Activated naive CD4-positive, alpha-beta T cell treated with anti-CD3 and anti-CD28 coated beads, Interleukin-2, amount 10 ng/mL, durations not matched to agents 7 days and 5 days (primary cell): Measurements from ENCODE around the gene PKD2.
A peak's percentile ranks its signal among the peaks of the same experiment; 100 is the strongest.
"Not testable (repeated sequence)": the region's sequence is repeated elsewhere in the genome, so short reads cannot be mapped to it uniquely, and the experiment has no call there.

ENCODE experiments used
- CTCF ChIA-PET: fragments of 350-600 bp; sonication (Branson Sonifier 250); formaldehyde crosslinking; loops from one replicate; lab custom pipeline; 2021; ENCODE audit warnings: antibody characterized with exemption; lab: Charles Lee
- DNase-seq: peaks from one replicate; pipeline ENCODE4 v3.0.0-alpha.2; 2020
- H3K27ac Mint-ChIP-seq: one replicate; pipeline ENCODE4 v1.8.0; 2021; ENCODE audit warnings: mild to moderate bottlenecking, moderate library complexity, mixed read lengths
- H3K27me3 Mint-ChIP-seq: one replicate; pipeline ENCODE4 v1.8.0; 2021; ENCODE audit warnings: mild to moderate bottlenecking, mixed read lengths
- H3K36me3 Mint-ChIP-seq: one replicate; pipeline ENCODE4 v1.8.0; 2021; ENCODE audit warnings: mixed read lengths
- H3K4me1 Mint-ChIP-seq: one replicate; pipeline ENCODE4 v1.8.0; 2021; ENCODE audit warnings: mixed read lengths
- H3K4me3 Mint-ChIP-seq: one replicate; pipeline ENCODE4 v1.8.0; 2021; ENCODE audit warnings: mild to moderate bottlenecking, moderate library complexity, mixed read lengths
- H3K9me3 Mint-ChIP-seq: one replicate; pipeline ENCODE4 v1.8.0; 2021; ENCODE audit warnings: mixed read lengths

Gene PKD2

GRCh38 chr4:87978681-87979080, 28.8 kb upstream of the PKD2 start:
- Mint-ChIP-seq H3K9me3 (no peaks in the 10 kb centered on the region), H3K36me3 (no peaks in the 10 kb centered on the region), H3K27me3 (peaks cover 27% of the 10 kb centered on the region), H3K4me1 (peaks cover 8% of the 10 kb centered on the region), H3K4me3 (no peak overlapping the region), H3K27ac (no peak overlapping the region)
- no peak for DNase-seq
- CTCF ChIA-PET = no interaction called here

GRCh38 chr4:87979810-87980209, 27.6 kb upstream of the PKD2 start:
- CTCF ChIA-PET = no interaction called here
- Mint-ChIP-seq H3K27me3 (peaks cover 25% of the 10 kb centered on the region), H3K36me3 (no peaks in the 10 kb centered on the region), H3K4me3 (no peak overlapping the region), H3K27ac (no peak overlapping the region), H3K9me3 (no peaks in the 10 kb centered on the region), H3K4me1 (peaks cover 8% of the 10 kb centered on the region)
- no peak for DNase-seq

GRCh38 chr4:87981486-87981885, 25.9 kb upstream of the PKD2 start:
- CTCF ChIA-PET = no interaction called here
- no peaks in the 10 kb centered on the region for H3K9me3 Mint-ChIP-seq

GRCh38 chr4:87982036-87982435, 25.4 kb upstream of the PKD2 start:
- CTCF ChIA-PET = interaction anchor here (1.2 kb wide), 1 partner anchor 8 kb away, joined by 5 read pairs; no protein-coding TSS in a partner anchor
- DNase-seq = no peak
- Mint-ChIP-seq H3K27me3 (peaks cover 20% of the 10 kb centered on the region), H3K36me3 (no peaks in the 10 kb centered on the region), H3K4me1 (no peaks in the 10 kb centered on the region), H3K9me3 (no peaks in the 10 kb centered on the region), H3K4me3 (no peak overlapping the region), H3K27ac (no peak overlapping the region)

More at GRCh38 chr4:87981486-87981885, 25.9 kb upstream of the PKD2 start:
- no peaks in the 10 kb centered on the region for H3K4me1 Mint-ChIP-seq
- no peak for DNase-seq
- H3K27me3 Mint-ChIP-seq = peaks cover 20% of the 10 kb centered on the region
- H3K36me3 Mint-ChIP-seq = no peaks in the 10 kb centered on the region
- no peak overlapping the region for H3K4me3 Mint-ChIP-seq
- no peak overlapping the region for H3K27ac Mint-ChIP-seq

GRCh38 chr4:87982446-87983010, 24.9 kb upstream of the PKD2 start:
- CTCF ChIA-PET = interaction anchor here (1.2 kb wide), 1 partner anchor 9 kb away, joined by 5 read pairs; no protein-coding TSS in a partner anchor
- H3K4me3 Mint-ChIP-seq = no peak overlapping the region
- DNase-seq = no peak
- H3K27ac Mint-ChIP-seq = no peak overlapping the region
- no peaks in the 10 kb centered on the region for H3K9me3 Mint-ChIP-seq
- no peaks in the 10 kb centered on the region for H3K36me3 Mint-ChIP-seq
- H3K27me3 Mint-ChIP-seq = peaks cover 18% of the 10 kb centered on the region
- H3K4me1 Mint-ChIP-seq = no peaks in the 10 kb centered on the region

GRCh38 chr4:87983996-87984395, 23.4 kb upstream of the PKD2 start:
- DNase-seq = no peak
- Mint-ChIP-seq H3K9me3 (no peaks in the 10 kb centered on the region), H3K27me3 (peaks cover 8% of the 10 kb centered on the region), H3K4me3 (no peak overlapping the region), H3K27ac (no peak overlapping the region), H3K4me1 (no peaks in the 10 kb centered on the region), H3K36me3 (no peaks in the 10 kb centered on the region)
- CTCF ChIA-PET = interaction anchor here (1.1 kb wide), 1 partner anchor 135 kb away, joined by 3 read pairs; no protein-coding TSS in a partner anchor

- Mint-ChIP-seq H3K36me3 (no peaks in the 10 kb centered on the region), H3K27me3 (peaks cover 8% of the 10 kb centered on the region), H3K4me3 (no peak overlapping the region), H3K9me3 (no peaks in the 10 kb centered on the region), H3K27ac (no peak overlapping the region), H3K4me1 (peaks cover 4% of the 10 kb centered on the region)
- CTCF ChIA-PET = interaction anchor here (0.5 to 1.8 kb wide), 9 partner anchors 11 to 452 kb away, joined by 3 to 8 read pairs (median 4); no protein-coding TSS in a partner anchor
- DNase-seq = peak; percentile 60
Observed at GRCh38 chr4:87985097-87985886, 22.1 kb upstream of the PKD2 start.

GRCh38 chr4:87985887-87986200, 21.6 kb upstream of the PKD2 start:
- Mint-ChIP-seq H3K9me3 (no peaks in the 10 kb centered on the region), H3K4me1 (peaks cover 9% of the 10 kb centered on the region), H3K36me3 (no peaks in the 10 kb centered on the region), H3K27ac (no peak overlapping the region), H3K27me3 (peaks cover 8% of the 10 kb centered on the region), H3K4me3 (no peak overlapping the region)
- CTCF ChIA-PET = interaction anchor here (0.9 to 1.8 kb wide), 7 partner anchors 12 to 226 kb away, joined by 3 to 8 read pairs (median 4); no protein-coding TSS in a partner anchor
- no peak for DNase-seq

- no peak overlapping the region for H3K27ac Mint-ChIP-seq
- H3K4me3 Mint-ChIP-seq = no peak overlapping the region
- H3K27me3 Mint-ChIP-seq = peaks cover 9% of the 10 kb centered on the region
- no peak for DNase-seq
- peaks cover 15% of the 10 kb centered on the region for H3K4me1 Mint-ChIP-seq
- CTCF ChIA-PET = interaction anchor here (1.0 to 1.8 kb wide), 6 partner anchors 14 to 225 kb away, joined by 3 to 8 read pairs (median 4); no protein-coding TSS in a partner anchor
- no peaks in the 10 kb centered on the region for H3K36me3 Mint-ChIP-seq
- H3K9me3 Mint-ChIP-seq = no peaks in the 10 kb centered on the region
Observed at GRCh38 chr4:87986508-87986907, 20.9 kb upstream of the PKD2 start.

- CTCF ChIA-PET = no interaction called here
- peaks cover 30% of the 10 kb centered on the region for H3K4me1 Mint-ChIP-seq
- H3K27me3 Mint-ChIP-seq = peaks cover 8% of the 10 kb centered on the region
- H3K4me3 Mint-ChIP-seq = no peak overlapping the region
- DNase-seq = no peak
- H3K36me3 Mint-ChIP-seq = no peaks in the 10 kb centered on the region
- H3K27ac Mint-ChIP-seq = no peak overlapping the region
- H3K9me3 Mint-ChIP-seq = no peaks in the 10 kb centered on the region
Observed at GRCh38 chr4:87989765-87990164, 17.7 kb upstream of the PKD2 start.

- no peaks in the 10 kb centered on the region for H3K9me3 Mint-ChIP-seq
- no peak overlapping the region for H3K4me3 Mint-ChIP-seq
- no peak for DNase-seq
- peaks cover 24% of the 10 kb centered on the region for H3K4me1 Mint-ChIP-seq
- H3K27ac Mint-ChIP-seq = no peak overlapping the region
- H3K36me3 Mint-ChIP-seq = no peaks in the 10 kb centered on the region
- H3K27me3 Mint-ChIP-seq = peaks cover 22% of the 10 kb centered on the region
- CTCF ChIA-PET = no interaction called here
Observed at GRCh38 chr4:87995435-87995834, 12.0 kb upstream of the PKD2 start.

- H3K27me3 Mint-ChIP-seq = peaks cover 36% of the 10 kb centered on the region
- CTCF ChIA-PET, H3K4me3 Mint-ChIP-seq, H3K4me1 Mint-ChIP-seq, DNase-seq, H3K36me3 Mint-ChIP-seq, H3K9me3 Mint-ChIP-seq, H3K27ac Mint-ChIP-seq: not testable (repeated sequence)
Observed at GRCh38 chr4:87999191-87999691, 8.2 kb upstream of the PKD2 start.

- H3K9me3 Mint-ChIP-seq = no peaks in the 10 kb centered on the region
- CTCF ChIA-PET = no interaction called here
- peaks cover 1% of the 10 kb centered on the region for H3K4me1 Mint-ChIP-seq
- no peak overlapping the region for H3K27ac Mint-ChIP-seq
- no peak for DNase-seq
- H3K27me3 Mint-ChIP-seq = peaks cover 43% of the 10 kb centered on the region
- H3K4me3 Mint-ChIP-seq = no peak overlapping the region
- H3K36me3 Mint-ChIP-seq = no peaks in the 10 kb centered on the region
Observed at GRCh38 chr4:88001871-88002270, 5.6 kb upstream of the PKD2 start.

GRCh38 chr4:88002786-88003185, 4.6 kb upstream of the PKD2 start:
- H3K27me3 Mint-ChIP-seq = peaks cover 43% of the 10 kb centered on the region
- no peak for DNase-seq
- H3K4me1 Mint-ChIP-seq = peaks cover 4% of the 10 kb centered on the region
- H3K9me3 Mint-ChIP-seq = no peaks in the 10 kb centered on the region
- no peak overlapping the region for H3K4me3 Mint-ChIP-seq
- H3K36me3 Mint-ChIP-seq = no peaks in the 10 kb centered on the region
- CTCF ChIA-PET = no interaction called here
- H3K27ac Mint-ChIP-seq = no peak overlapping the region

- Mint-ChIP-seq H3K4me3 (no peak overlapping the region), H3K36me3 (peaks cover under 1% of the 10 kb centered on the region), H3K4me1 (peaks cover 4% of the 10 kb centered on the region), H3K27ac (no peak overlapping the region), H3K9me3 (no peaks in the 10 kb centered on the region), H3K27me3 (peaks cover 43% of the 10 kb centered on the region)
- CTCF ChIA-PET = no interaction called here
- DNase-seq = no peak
Observed at GRCh38 chr4:88003261-88003660, 4.2 kb upstream of the PKD2 start.
